HEK293 (cell line): ENCODE results near the gene VPS54.

Experiments used
- CTCF ChIA-PET: fragments of 350-600 bp; formaldehyde crosslinking; extraction: SDS; loops from one replicate; lab custom pipeline; 2021; ENCODE audit warnings: antibody characterized with exemption; lab: Yijun Ruan, JAX
- POLR2A ChIA-PET: fragments of 300-600 bp; formaldehyde crosslinking; extraction: SDS; loops from one replicate; lab custom pipeline; 2020; ENCODE audit warnings: antibody characterized with exemption, inconsistent platforms; lab: Yijun Ruan, JAX
- H3K27ac ChIP-seq: fragments of 200-500 bp; sonication (Bioruptor generic); 2 replicates; pipeline ENCODE4 v1.5.1; 2014; ENCODE audit warnings: low read depth, low read length, control low read depth, inconsistent platforms; ENCODE audit errors: extremely low read depth
- H3K36me3 ChIP-seq, 2 experiments: fragments of 200-500 bp in 1 of 2; sonication (Bioruptor generic) in 1 of 2; 1 replicate in 1 of 2; 2 replicates in 1 of 2; pipeline ENCODE4 v1.5.1; 2014 to 2017; ENCODE audit warnings: inconsistent platforms in 2 of 2, low read length in 2 of 2; ENCODE audit not compliant: control insufficient read depth in 2 of 2, insufficient read depth in 1 of 2
- H3K4me1 ChIP-seq: fragments of 200-500 bp; sonication (Bioruptor generic); 2 replicates; pipeline ENCODE4 v1.5.1; 2014; ENCODE audit warnings: mild to moderate bottlenecking, low read length, inconsistent platforms; ENCODE audit not compliant: control insufficient read depth, insufficient read depth
- H3K4me3 ChIP-seq: 2 replicates; pipeline ENCODE4 v1.5.1; 2011; ENCODE audit warnings: low read depth, mild to moderate bottlenecking, control low read depth, low read length, moderate library complexity
- H3K9me3 ChIP-seq: fragments of 200-500 bp; sonication (Bioruptor generic); 2 replicates; pipeline ENCODE4 v1.5.1; 2014; ENCODE audit warnings: low read depth, low read length, inconsistent platforms; ENCODE audit not compliant: control insufficient read depth, insufficient read depth
- BCL11A ChIP-seq: fragments of 450-650 bp; formaldehyde crosslinking; IDR thresholded peaks from 2 replicates; pipeline ENCODE4 v1.5.1; 2016; ENCODE audit warnings: low read depth, missing biosample characterization, missing genetic modification characterization
- GLIS1 ChIP-seq: fragments of 450-650 bp; formaldehyde crosslinking; IDR thresholded peaks from 2 replicates; pipeline ENCODE4 v1.5.1; 2016; ENCODE audit warnings: missing biosample characterization, missing genetic modification characterization
- HOXC10 ChIP-seq: sonication (generic); formaldehyde crosslinking; IDR thresholded peaks from 2 replicates; pipeline ENCODE4 v1.8.1; 2023; ENCODE audit warnings: mild to moderate bottlenecking, missing genetic modification reagents
- KLF10 ChIP-seq: fragments of 450-650 bp; IDR thresholded peaks from 2 replicates; pipeline ENCODE4 v1.5.1; 2018; ENCODE audit warnings: missing biosample characterization, mild to moderate bottlenecking, missing genetic modification characterization
- KLF16 ChIP-seq: fragments of 450-650 bp; formaldehyde crosslinking; IDR thresholded peaks from 2 replicates; pipeline ENCODE4 v1.5.1; 2017; ENCODE audit warnings: missing biosample characterization, missing genetic modification characterization
- KLF7 ChIP-seq: fragments of 450-650 bp; formaldehyde crosslinking; IDR thresholded peaks from 2 replicates; pipeline ENCODE4 v1.5.1; 2016; ENCODE audit warnings: missing biosample characterization, missing genetic modification characterization, borderline replicate concordance
- MEIS1 ChIP-seq: sonication (generic); formaldehyde crosslinking; IDR thresholded peaks from 2 replicates; pipeline ENCODE4 v1.8.1; 2022; ENCODE audit warnings: missing genetic modification reagents, mild to moderate bottlenecking, borderline replicate concordance
- PRDM1 ChIP-seq: fragments of 450-650 bp; formaldehyde crosslinking; IDR thresholded peaks from 2 replicates; pipeline ENCODE4; 2016; ENCODE audit warnings: missing biosample characterization, missing genetic modification characterization
- SP7 ChIP-seq: fragments of 450-650 bp; formaldehyde crosslinking; IDR thresholded peaks from 2 replicates; pipeline ENCODE4 v1.5.1; 2016; ENCODE audit warnings: missing biosample characterization, missing genetic modification characterization
- ZBTB1 ChIP-seq: fragments of 450-650 bp; formaldehyde crosslinking; IDR thresholded peaks from 2 replicates; pipeline ENCODE4 v1.5.1; 2016; ENCODE audit warnings: missing biosample characterization, missing genetic modification characterization
- ZBTB21 ChIP-seq: fragments of 450-650 bp; formaldehyde crosslinking; IDR thresholded peaks from 2 replicates; pipeline ENCODE4 v1.5.1; 2017; ENCODE audit warnings: missing biosample characterization, missing genetic modification characterization
- ZBTB49 ChIP-seq: fragments of 450-650 bp; formaldehyde crosslinking; IDR thresholded peaks from 2 replicates; pipeline ENCODE4 v1.5.1; 2016; ENCODE audit warnings: missing biosample characterization, missing genetic modification characterization, low read depth
- ZBTB8A ChIP-seq: fragments of 450-650 bp; formaldehyde crosslinking; IDR thresholded peaks from 2 replicates; pipeline ENCODE4 v1.5.1; 2016; ENCODE audit warnings: missing biosample characterization, missing genetic modification characterization
- ZNF146 ChIP-seq: fragments of 450-650 bp; formaldehyde crosslinking; IDR thresholded peaks from 2 replicates; pipeline ENCODE4 v1.5.1; 2016; ENCODE audit warnings: missing biosample characterization, missing genetic modification characterization
- ZNF24 ChIP-seq: fragments of 450-650 bp; formaldehyde crosslinking; IDR thresholded peaks from 2 replicates; pipeline ENCODE4 v1.5.1; 2016; ENCODE audit warnings: missing biosample characterization, missing genetic modification characterization
- ZNF26 ChIP-seq: fragments of 450-650 bp; formaldehyde crosslinking; IDR thresholded peaks from 2 replicates; pipeline ENCODE4 v1.5.1; 2016; ENCODE audit warnings: missing biosample characterization, missing genetic modification characterization
- ZNF280C ChIP-seq: fragments of 450-650 bp; formaldehyde crosslinking; IDR thresholded peaks from 2 replicates; pipeline ENCODE4 v1.5.1; 2016; ENCODE audit warnings: missing biosample characterization, missing genetic modification characterization
- ZNF391 ChIP-seq: fragments of 450-650 bp; formaldehyde crosslinking; IDR thresholded peaks from 2 replicates; pipeline ENCODE4 v1.5.1; 2016; ENCODE audit warnings: low read depth, missing biosample characterization, missing genetic modification characterization, borderline replicate concordance
- ZNF423 ChIP-seq: fragments of 450-650 bp; formaldehyde crosslinking; IDR thresholded peaks from 2 replicates; pipeline ENCODE4 v1.5.1; 2016; ENCODE audit warnings: missing biosample characterization, missing genetic modification characterization
- ZNF488 ChIP-seq: fragments of 450-650 bp; formaldehyde crosslinking; IDR thresholded peaks from 2 replicates; pipeline ENCODE4 v1.5.1; 2016; ENCODE audit warnings: missing biosample characterization, missing genetic modification characterization
- ZNF585B ChIP-seq: fragments of 450-650 bp; formaldehyde crosslinking; IDR thresholded peaks from 2 replicates; pipeline ENCODE4 v1.5.1; 2016; ENCODE audit warnings: missing biosample characterization, missing genetic modification characterization
- ZNF624 ChIP-seq: fragments of 450-650 bp; formaldehyde crosslinking; IDR thresholded peaks from 2 replicates; pipeline ENCODE4 v1.5.1; 2017; ENCODE audit warnings: missing biosample characterization, missing genetic modification characterization
- ZNF629 ChIP-seq: fragments of 450-650 bp; formaldehyde crosslinking; IDR thresholded peaks from 2 replicates; pipeline ENCODE4 v1.5.1; 2017; ENCODE audit warnings: missing biosample characterization, missing genetic modification characterization
- ZNF837 ChIP-seq: fragments of 450-650 bp; formaldehyde crosslinking; IDR thresholded peaks from 2 replicates; pipeline ENCODE4 v1.5.1; 2016; ENCODE audit warnings: missing biosample characterization, missing genetic modification characterization
- ZSCAN30 ChIP-seq: fragments of 450-650 bp; IDR thresholded peaks from 2 replicates; pipeline ENCODE4 v1.5.1; 2018; ENCODE audit warnings: missing biosample characterization, mild to moderate bottlenecking, missing genetic modification characterization, moderate library complexity

Gene VPS54

GRCh38 chr2:63980794-63981193 is 38.4 kb downstream of the VPS54 start:
- no peak overlapping the region for H3K4me3 ChIP-seq

GRCh38 chr2:63977904-63978303 is 41.3 kb downstream of the VPS54 start:
- ChIA-PET CTCF (interaction anchor here (0.6 kb wide), 1 partner anchor 108 kb away, joined by 3 read pairs; no protein-coding TSS in a partner anchor), POLR2A (no interaction called here)
- Histone ChIP-seq H3K27ac (no peak overlapping the region), H3K4me3 (no peak overlapping the region), H3K9me3 (no peaks in the 10 kb centered on the region)
- TF ChIP-seq KLF16 (tag by site-specific recombination), result no peak
- TF ChIP-seq BCL11A, result no peak
- no peak for TF ChIP-seq ZNF24 (tag by site-specific recombination)
- TF ChIP-seq ZNF423 (tag by site-specific recombination), result no peak
- TF ChIP-seq, all 188 proteins: peak for 0
- Histone ChIP-seq H3K4me1 (no peaks in the 10 kb centered on the region), H3K36me3 (peaks cover 5 to 22% of the 10 kb centered on the region in 2 experiments)

More at GRCh38 chr2:63980794-63981193, 38.4 kb downstream of the VPS54 start:
- no peaks in the 10 kb centered on the region for H3K9me3 ChIP-seq
- ChIA-PET CTCF (interaction anchor here (0.8 kb wide), 1 partner anchor 484 kb away, joined by 3 read pairs; no protein-coding TSS in a partner anchor), POLR2A (no interaction called here)
- H3K27ac ChIP-seq, result no peak overlapping the region
- H3K36me3 ChIP-seq, result peaks cover 0 to 19% of the 10 kb centered on the region in 2 experiments; a peak in 2 of 3 replicates
- peaks cover 12% of the 10 kb centered on the region; the same call in 1 of the 2 replicates for H3K4me1 ChIP-seq
- TF ChIP-seq ZNF280C (tag by site-specific recombination) (no peak), MEIS1 (CRISPR knock-in tag) (no peak), ZNF391 (no peak), PRDM1 (tag by site-specific recombination) (no peak), ZNF488 (tag by site-specific recombination) (no peak), ZNF26 (tag by site-specific recombination) (no peak), GLIS1 (no peak), ZBTB21 (tag by site-specific recombination) (no peak), ZBTB1 (tag by site-specific recombination) (no peak), ZNF146 (tag by site-specific recombination) (no peak), ZSCAN30 (tag by site-specific recombination) (no peak), ZNF629 (tag by site-specific recombination) (no peak)

GRCh38 chr2:63976125-63976510 is 43.1 kb downstream of the VPS54 start:
- H3K36me3 ChIP-seq, result peaks cover 12 to 26% of the 10 kb centered on the region in 2 experiments
- POLR2A ChIA-PET, result no interaction called here
- CTCF ChIA-PET, result interaction anchor here (0.6 kb wide), 1 partner anchor 65 kb away, joined by 3 read pairs; no protein-coding TSS in a partner anchor
- H3K9me3 ChIP-seq, result no peaks in the 10 kb centered on the region
- H3K4me3 ChIP-seq, result no peak overlapping the region
- H3K4me1 ChIP-seq, result no peaks in the 10 kb centered on the region
- H3K27ac ChIP-seq, result no peak overlapping the region
- no peak for TF ChIP-seq SP7 (tag by site-specific recombination)
- no peak for TF ChIP-seq ZNF280C (tag by site-specific recombination)
- TF ChIP-seq ZNF624, result no peak
- TF ChIP-seq KLF7, result no peak
- TF ChIP-seq HOXC10 (CRISPR knock-in tag), result no peak
- no peak for TF ChIP-seq ZNF585B (tag by site-specific recombination)
- TF ChIP-seq ZBTB49 (tag by site-specific recombination), result no peak
- TF ChIP-seq ZBTB8A (tag by site-specific recombination), result no peak
- TF ChIP-seq KLF10, result no peak
- no peak for TF ChIP-seq ZNF837 (tag by site-specific recombination)
